Hepatocyte (in vitro differentiated cells): ENCODE measurements around the gene LDLRAP1. TPM values are rescaled to one million over a fixed set of nuclear protein-coding genes. Genes with fewer than 3 reads are reported as not detected.

Experiments
- DNase-seq: peaks from one replicate; pipeline ENCODE4 v3.0.0-alpha.2; 2016; ENCODE audit warnings: low spot score
- H2AFZ ChIP-seq: fragments of 200-600 bp; sonication (generic); 2 replicates; pipeline ENCODE4 v1.6.0; 2016; ENCODE audit warnings: antibody characterized with exemption, mild to moderate bottlenecking
- H3K27ac ChIP-seq: fragments of 200-600 bp; sonication (generic); 2 replicates; pipeline ENCODE4 v1.5.1; 2016; ENCODE audit warnings: mild to moderate bottlenecking
- H3K27me3 ChIP-seq: fragments of 200-600 bp; sonication (generic); 2 replicates; pipeline ENCODE4 v1.6.1; 2016
- H3K36me3 ChIP-seq: fragments of 200-600 bp; sonication (generic); replicated peaks from 2 replicates; pipeline ENCODE4 v1.5.1; 2016; ENCODE audit warnings: low read depth; ENCODE audit not compliant: insufficient read depth
- H3K4me1 ChIP-seq: fragments of 200-600 bp; sonication (generic); 2 replicates; pipeline ENCODE4 v1.5.1; 2016; ENCODE audit warnings: mild to moderate bottlenecking, moderate library complexity; ENCODE audit not compliant: insufficient read depth
- H3K4me2 ChIP-seq: fragments of 200-600 bp; sonication (generic); 2 replicates; pipeline ENCODE4 v1.6.0; 2016
- H3K4me3 ChIP-seq: fragments of 200-600 bp; sonication (generic); 2 replicates; pipeline ENCODE4 v1.5.1; 2016; ENCODE audit warnings: mild to moderate bottlenecking
- H3K79me2 ChIP-seq: fragments of 200-600 bp; sonication (generic); 2 replicates; pipeline ENCODE4 v1.6.0; 2017; ENCODE audit warnings: mild to moderate bottlenecking
- H3K9me2 ChIP-seq: fragments of 200-600 bp; sonication (generic); replicated peaks from 2 replicates; pipeline ENCODE4 v1.6.0; 2017; ENCODE audit warnings: mild to moderate bottlenecking; ENCODE audit not compliant: insufficient read depth
- H3K9me3 ChIP-seq: fragments of 200-600 bp; sonication (generic); 2 replicates; pipeline ENCODE4 v1.5.1; 2016; ENCODE audit warnings: low read depth, mild to moderate bottlenecking
- H4K20me1 ChIP-seq: fragments of 200-600 bp; sonication (generic); 2 replicates; pipeline ENCODE4 v1.6.0; 2016; ENCODE audit warnings: mild to moderate bottlenecking; ENCODE audit not compliant: insufficient read depth, poor library complexity, severe bottlenecking
- CTCF ChIP-seq: fragments of 200-600 bp; sonication (generic); IDR thresholded peaks from 2 replicates; pipeline ENCODE4 v1.5.1; 2016; ENCODE audit warnings: antibody characterized with exemption, mild to moderate bottlenecking; ENCODE audit not compliant: poor library complexity
- EZH2 ChIP-seq: fragments of 200-600 bp; sonication (generic); IDR thresholded peaks from 2 replicates; pipeline ENCODE4 v1.6.1; 2016; ENCODE audit warnings: antibody characterized with exemption, mild to moderate bottlenecking, borderline replicate concordance
- EZH2phosphoT487 ChIP-seq: fragments of 200-600 bp; sonication (generic); IDR thresholded peaks from one replicate; pipeline ENCODE4 v1.6.1; 2018; ENCODE audit warnings: antibody characterized with exemption, mild to moderate bottlenecking, low read depth, moderate library complexity; ENCODE audit not compliant: unreplicated experiment, severe bottlenecking
- WGBS: methylation state at CpG from one replicate; pipeline ENCODE4 v1.1.6; 2016; ENCODE audit warnings: low lambda C conversion rate; ENCODE audit errors: missing lambda C conversion rate; 5-methylcytosine and 5-hydroxymethylcytosine counted together
- polyA plus RNA-seq: library from polyadenylated mRNA; unstranded; fragments of >200 nt; fragmentation: Nextera tagmentation; extraction: Ambion mirVana; gene quantifications from 2 replicates; pipeline ENCODE4 v1.2.1, GENCODE V29; 2016
- total RNA-seq: library from RNA; depleted of rRNA; stranded (reverse); fragments of >200 nt; gene quantifications from 2 replicates; pipeline ENCODE4 v1.2.3, GENCODE V29; 2014

The LDLRAP1 gene
- total and polyA plus RNA-seq, 2 experiments from 2014 or later = 17.3 to 27.5 TPM

GRCh38 chr1:25522031-25522655, 21.3 kb upstream of the LDLRAP1 start:
- H3K4me3 ChIP-seq = no peak overlapping the region
- no peaks in the 10 kb centered on the region for H3K4me1 ChIP-seq
- WGBS = 71% methylated on average over 5 of the region's 5 CpGs
- DNase-seq = no peak
- no peaks in the 10 kb centered on the region for H3K27me3 ChIP-seq
- no peaks in the 10 kb centered on the region for H3K9me2 ChIP-seq
- H2AFZ ChIP-seq = no peak overlapping the region
- no peaks in the 10 kb centered on the region for H3K36me3 ChIP-seq
- no peak overlapping the region for H3K27ac ChIP-seq
- TF ChIP-seq EZH2 = no peak
- TF ChIP-seq EZH2phosphoT487 = no peak
- TF ChIP-seq CTCF = no peak
- H4K20me1 ChIP-seq = no peaks in the 10 kb centered on the region
- H3K9me3 ChIP-seq = no peaks in the 10 kb centered on the region
- no peak overlapping the region for H3K4me2 ChIP-seq
- H3K79me2 ChIP-seq = no peaks in the 10 kb centered on the region

GRCh38 chr1:25523542-25523941, 19.9 kb upstream of the LDLRAP1 start:
- H3K36me3 ChIP-seq = no peaks in the 10 kb centered on the region
- no peak overlapping the region for H3K4me3 ChIP-seq
- no peaks in the 10 kb centered on the region for H3K27me3 ChIP-seq
- no peaks in the 10 kb centered on the region for H3K9me3 ChIP-seq
- no peaks in the 10 kb centered on the region for H3K4me1 ChIP-seq
- no peak overlapping the region for H2AFZ ChIP-seq
- no peak overlapping the region for H3K27ac ChIP-seq
- no peaks in the 10 kb centered on the region for H4K20me1 ChIP-seq
- H3K79me2 ChIP-seq = no peaks in the 10 kb centered on the region
- 93% methylated on average over 8 of the region's 10 CpGs for WGBS
- TF ChIP-seq CTCF (no peak), EZH2 (no peak), EZH2phosphoT487 (no peak)
- no peak for DNase-seq
- H3K9me2 ChIP-seq = no peaks in the 10 kb centered on the region
- H3K4me2 ChIP-seq = no peak overlapping the region

DNA sequence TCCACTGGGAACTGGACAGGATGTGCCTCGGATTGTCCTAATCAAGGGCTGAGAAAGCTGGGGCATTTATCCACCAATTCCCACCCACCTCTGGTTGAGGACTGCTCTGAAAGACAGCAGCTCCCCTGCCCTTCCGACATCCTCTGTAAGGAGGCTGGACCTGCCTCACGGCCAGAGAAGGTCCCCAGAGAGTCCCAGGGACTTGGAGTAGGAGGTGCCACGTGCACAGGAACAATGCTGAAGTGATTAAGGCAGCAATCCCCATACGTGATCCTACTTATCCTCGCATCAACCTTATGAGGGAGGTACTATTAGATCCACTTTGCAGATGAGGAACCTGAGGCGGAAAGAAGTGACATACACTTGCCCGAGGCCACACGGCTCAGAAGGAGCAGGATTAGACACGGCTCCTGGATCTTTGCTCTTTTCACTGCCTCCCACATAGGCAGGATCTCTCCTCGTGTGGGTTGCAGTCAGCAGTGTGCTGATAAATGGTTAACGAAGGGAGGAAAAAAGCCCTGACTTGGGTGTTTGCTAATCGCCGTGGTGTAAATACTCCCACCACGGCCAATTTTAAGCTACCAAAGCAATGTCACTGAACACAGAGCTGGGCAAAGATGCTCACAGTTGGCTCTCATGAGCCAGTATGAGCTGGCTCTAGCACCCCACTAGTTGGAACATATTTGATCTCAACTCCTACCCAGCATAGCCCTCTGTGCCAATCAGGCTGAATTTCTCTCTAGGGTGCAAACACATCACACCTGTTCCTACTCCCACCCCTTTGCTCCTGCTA, 18.6 kb upstream of the LDLRAP1 start:
- H3K27me3 ChIP-seq = no peaks in the 10 kb centered on the region
- H3K27ac ChIP-seq = no peak overlapping the region
- no peaks in the 10 kb centered on the region for H3K9me2 ChIP-seq
- H3K4me1 ChIP-seq = no peaks in the 10 kb centered on the region
- H2AFZ ChIP-seq = no peak overlapping the region
- TF ChIP-seq EZH2 (no peak), CTCF (no peak), EZH2phosphoT487 (no peak)
- H3K4me3 ChIP-seq = no peak overlapping the region
- H3K9me3 ChIP-seq = no peaks in the 10 kb centered on the region
- DNase-seq = no peak
- no peak overlapping the region for H3K4me2 ChIP-seq
- no peaks in the 10 kb centered on the region for H4K20me1 ChIP-seq
- WGBS = 80% methylated on average over 15 of the region's 15 CpGs
- H3K79me2 ChIP-seq = no peaks in the 10 kb centered on the region
- no peaks in the 10 kb centered on the region for H3K36me3 ChIP-seq
